ENCODE data around the gene ALDH16A1. TPM values are rescaled to one million over a fixed set of nuclear protein-coding genes. Genes with fewer than 3 reads are reported as not detected.

The ALDH16A1 gene
- total RNA-seq = 24.0 TPM

- DNase-seq (ENCODE audit: low spot score) = peak; percentile 98
These were observed at the start of gene ALDH16A1 for GRCh38 chr19:49453013-49453756. ALDH16A1 (plus strand) TSS chr19:49453225; CDS start chr19:49453332, 107 bp downstream.

GRCh38 chr19:49403404-49404187, 49.4 kb upstream of the ALDH16A1 start:
- no peak for DNase-seq (ENCODE audit: low spot score)

GRCh38 chr19:49407079-49407478, 45.9 kb upstream of the ALDH16A1 start:
- no peak for DNase-seq (ENCODE audit: low spot score)

GRCh38 chr19:49407482-49408015, 45.5 kb upstream of the ALDH16A1 start:
- no peak for DNase-seq (ENCODE audit: low spot score)

- no peak for DNase-seq (ENCODE audit: low spot score)
These were observed 44.1 kb upstream of the ALDH16A1 start for GRCh38 chr19:49408816-49409440.

GRCh38 chr19:49409441-49410029, 43.5 kb upstream of the ALDH16A1 start:
- no peak for DNase-seq (ENCODE audit: low spot score)

- DNase-seq (ENCODE audit: low spot score) = no peak
These were observed 41.2 kb upstream of the ALDH16A1 start for GRCh38 chr19:49411681-49412326.

GRCh38 chr19:49413348-49413747, 39.7 kb upstream of the ALDH16A1 start:
- DNase-seq (ENCODE audit: low spot score) = no peak

GRCh38 chr19:49414256-49414655, 38.8 kb upstream of the ALDH16A1 start:
- DNase-seq (ENCODE audit: low spot score) = no peak

- no peak for DNase-seq (ENCODE audit: low spot score)
These were observed 37.8 kb upstream of the ALDH16A1 start for GRCh38 chr19:49415102-49415809.

GRCh38 chr19:49415810-49416200, 37.2 kb upstream of the ALDH16A1 start:
- DNase-seq (ENCODE audit: low spot score) = no peak

GRCh38 chr19:49417088-49417487, 35.9 kb upstream of the ALDH16A1 start:
- no peak for DNase-seq (ENCODE audit: low spot score)

- DNase-seq (ENCODE audit: low spot score) = no peak
These were observed 34.5 kb upstream of the ALDH16A1 start for GRCh38 chr19:49418511-49418910.

- no peak for DNase-seq (ENCODE audit: low spot score)
These were observed 33.9 kb upstream of the ALDH16A1 start for GRCh38 chr19:49419173-49419572.

- no peak for DNase-seq (ENCODE audit: low spot score)
These were observed 32.8 kb upstream of the ALDH16A1 start for GRCh38 chr19:49420227-49420626.

GRCh38 chr19:49421039-49421877, 31.8 kb upstream of the ALDH16A1 start:
- DNase-seq (ENCODE audit: low spot score) = no peak

GRCh38 chr19:49421878-49422202, 31.2 kb upstream of the ALDH16A1 start:
- no peak for DNase-seq (ENCODE audit: low spot score)

GRCh38 chr19:49422407-49423070, 30.5 kb upstream of the ALDH16A1 start:
- no peak for DNase-seq (ENCODE audit: low spot score)

All from ureter (tissue), 1 donor.